ENCODE results near the gene MUSTN1.

The MUSTN1 gene

GRCh38 chr3:52783211-52783555, 51.6 kb downstream of the MUSTN1 start:
- no peak for DNase-seq

Data from activated naive CD4-positive, alpha-beta T cell (primary cell).